Ramos (cell line): Measurements from ENCODE around the gene LHX8.
"Not testable (repeated sequence)": the region's sequence is repeated elsewhere in the genome, so short reads cannot be mapped to it uniquely, and the experiment has no call there.

Experiments
- in situ Hi-C: fragments of 300-500 bp; cut with MboI; formaldehyde crosslinking; loops from one replicate; pipeline ENCODE4 v1.14.3; 2022; ENCODE audit warnings: low sequenced_read_pairs; ENCODE audit not compliant: unreplicated experiment

Gene LHX8

GRCh38 chr1:75133750-75134646, at the start of gene LHX8:
LHX8 (plus strand) TSS chr1:75134388; CDS start chr1:75136615, 2,227 bp downstream.
- in situ Hi-C loops, result no loop called here

GRCh38 chr1:75085931-75086330, 48.3 kb upstream of the LHX8 start:
- in situ Hi-C loops, result no loop called here

- in situ Hi-C loops, result no loop called here
These were observed 46.9 kb upstream of the LHX8 start for GRCh38 chr1:75087278-75087677.

GRCh38 chr1:75092141-75092540, 42.0 kb upstream of the LHX8 start:
- in situ Hi-C loops, result no loop called here

GRCh38 chr1:75097654-75098053, 36.5 kb upstream of the LHX8 start:
- in situ Hi-C loops, result no loop called here

GRCh38 chr1:75099581-75099980, 34.6 kb upstream of the LHX8 start:
- in situ Hi-C loops, result no loop called here

- in situ Hi-C loops, result no loop called here
These were observed 33.6 kb upstream of the LHX8 start for GRCh38 chr1:75100481-75101092.

- in situ Hi-C loops, result not testable (repeated sequence)
These were observed 21.7 kb upstream of the LHX8 start for GRCh38 chr1:75112362-75112951.

GRCh38 chr1:75115654-75116053, 18.5 kb upstream of the LHX8 start:
- in situ Hi-C loops, result no loop called here

- in situ Hi-C loops, result no loop called here
These were observed 10.4 kb upstream of the LHX8 start for GRCh38 chr1:75123756-75124155.

- in situ Hi-C loops, result no loop called here
These were observed 9.7 kb upstream of the LHX8 start for GRCh38 chr1:75124510-75124909.

- in situ Hi-C loops, result no loop called here
These were observed 8.9 kb upstream of the LHX8 start for GRCh38 chr1:75125161-75125726.

- in situ Hi-C loops, result no loop called here
These were observed 7.5 kb upstream of the LHX8 start for GRCh38 chr1:75126611-75127101.

GRCh38 chr1:75127916-75128717, 6.1 kb upstream of the LHX8 start:
- in situ Hi-C loops, result no loop called here

- in situ Hi-C loops, result no loop called here
These were observed 4.6 kb upstream of the LHX8 start for GRCh38 chr1:75129660-75129982.

GRCh38 chr1:75129983-75130789, 4.0 kb upstream of the LHX8 start:
- in situ Hi-C loops, result no loop called here

- in situ Hi-C loops, result no loop called here
These were observed 3.2 kb upstream of the LHX8 start for GRCh38 chr1:75130865-75131564.

GRCh38 chr1:75131565-75132241, 2.5 kb upstream of the LHX8 start:
- in situ Hi-C loops, result no loop called here
